Endothelial cell of umbilical vein (primary cell): ENCODE data around the gene TTL.

Experiments used
- EZH2 ChIP-seq: IDR thresholded peaks from 2 replicates; pipeline ENCODE4 v1.6.1; 2012; ENCODE audit warnings: borderline replicate concordance, low read depth, mild to moderate bottlenecking, moderate library complexity, low read length, inconsistent platforms; ENCODE audit not compliant: severe bottlenecking
- JUN ChIP-seq: IDR thresholded peaks from 2 replicates; pipeline ENCODE4 v1.6.1; 2011; ENCODE audit warnings: borderline replicate concordance, low read depth; ENCODE audit not compliant: insufficient read length, insufficient read depth
- POLR2A ChIP-seq: IDR thresholded peaks from 2 replicates; pipeline ENCODE4 v1.6.1; 2012; ENCODE audit warnings: low read depth, mild to moderate bottlenecking, control low read depth, low read length
- TF ChIP-seq, protein P1 (sequence below), 2 donors: IDR thresholded peaks; 1 replicate in 1 of 2; 2 replicates in 1 of 2; pipeline ENCODE4 v1.5.1; 2011; ENCODE audit warnings: low read length in 2 of 2, mild to moderate bottlenecking in 2 of 2, moderate library complexity in 2 of 2, control low read depth in 1 of 2, inconsistent platforms in 1 of 2, low read depth in 1 of 2; ENCODE audit not compliant: insufficient read depth in 1 of 2; ENCODE audit errors: extremely low read depth in 1 of 2

GRCh38 chr2:112585400-112585799, 103.4 kb downstream of the TTL start:
- TF ChIP-seq, protein P1, sequence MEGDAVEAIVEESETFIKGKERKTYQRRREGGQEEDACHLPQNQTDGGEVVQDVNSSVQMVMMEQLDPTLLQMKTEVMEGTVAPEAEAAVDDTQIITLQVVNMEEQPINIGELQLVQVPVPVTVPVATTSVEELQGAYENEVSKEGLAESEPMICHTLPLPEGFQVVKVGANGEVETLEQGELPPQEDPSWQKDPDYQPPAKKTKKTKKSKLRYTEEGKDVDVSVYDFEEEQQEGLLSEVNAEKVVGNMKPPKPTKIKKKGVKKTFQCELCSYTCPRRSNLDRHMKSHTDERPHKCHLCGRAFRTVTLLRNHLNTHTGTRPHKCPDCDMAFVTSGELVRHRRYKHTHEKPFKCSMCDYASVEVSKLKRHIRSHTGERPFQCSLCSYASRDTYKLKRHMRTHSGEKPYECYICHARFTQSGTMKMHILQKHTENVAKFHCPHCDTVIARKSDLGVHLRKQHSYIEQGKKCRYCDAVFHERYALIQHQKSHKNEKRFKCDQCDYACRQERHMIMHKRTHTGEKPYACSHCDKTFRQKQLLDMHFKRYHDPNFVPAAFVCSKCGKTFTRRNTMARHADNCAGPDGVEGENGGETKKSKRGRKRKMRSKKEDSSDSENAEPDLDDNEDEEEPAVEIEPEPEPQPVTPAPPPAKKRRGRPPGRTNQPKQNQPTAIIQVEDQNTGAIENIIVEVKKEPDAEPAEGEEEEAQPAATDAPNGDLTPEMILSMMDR (IDR thresholded peaks at IDR 0.05; ENCODE audit: extremely low read depth in 1 of 2, insufficient read depth in 1 of 2, low read depth in 1 of 2, low read length in 2 of 2), result no peak
- TF ChIP-seq JUN (no peak), EZH2 (no peak), POLR2A (no peak)
